Measurements from ENCODE around the gene VPS9D1.

DNA sequence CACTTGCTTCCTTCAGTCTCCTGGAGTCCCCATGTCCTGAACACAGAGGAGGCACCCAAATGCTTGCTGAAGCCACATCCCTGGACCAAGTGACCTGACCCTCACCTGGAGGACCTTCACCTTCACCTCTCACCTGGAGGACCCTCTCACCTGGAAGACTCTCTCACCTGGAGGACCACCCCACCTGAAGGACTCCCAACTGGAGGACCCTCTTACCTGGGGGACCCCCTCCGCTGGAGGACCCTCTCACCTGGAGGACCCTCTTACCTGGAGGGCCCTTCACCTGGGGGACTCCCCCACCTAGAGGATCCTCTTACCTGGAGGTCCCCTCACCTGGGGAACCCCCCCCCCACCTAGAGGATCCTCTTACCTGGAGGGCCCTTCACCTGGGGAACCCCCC, 34.8 kb downstream of the VPS9D1 start:
- TF ChIP-seq NFE2L1 (CRISPR knock-in tag; IDR thresholded peaks at IDR 0.05) (no peak), FOXK1 (CRISPR knock-in tag; IDR thresholded peaks at IDR 0.05) (no peak), CREM (CRISPR knock-in tag; IDR thresholded peaks at IDR 0.05) (no peak)
- TF ChIP-seq, protein P1, sequence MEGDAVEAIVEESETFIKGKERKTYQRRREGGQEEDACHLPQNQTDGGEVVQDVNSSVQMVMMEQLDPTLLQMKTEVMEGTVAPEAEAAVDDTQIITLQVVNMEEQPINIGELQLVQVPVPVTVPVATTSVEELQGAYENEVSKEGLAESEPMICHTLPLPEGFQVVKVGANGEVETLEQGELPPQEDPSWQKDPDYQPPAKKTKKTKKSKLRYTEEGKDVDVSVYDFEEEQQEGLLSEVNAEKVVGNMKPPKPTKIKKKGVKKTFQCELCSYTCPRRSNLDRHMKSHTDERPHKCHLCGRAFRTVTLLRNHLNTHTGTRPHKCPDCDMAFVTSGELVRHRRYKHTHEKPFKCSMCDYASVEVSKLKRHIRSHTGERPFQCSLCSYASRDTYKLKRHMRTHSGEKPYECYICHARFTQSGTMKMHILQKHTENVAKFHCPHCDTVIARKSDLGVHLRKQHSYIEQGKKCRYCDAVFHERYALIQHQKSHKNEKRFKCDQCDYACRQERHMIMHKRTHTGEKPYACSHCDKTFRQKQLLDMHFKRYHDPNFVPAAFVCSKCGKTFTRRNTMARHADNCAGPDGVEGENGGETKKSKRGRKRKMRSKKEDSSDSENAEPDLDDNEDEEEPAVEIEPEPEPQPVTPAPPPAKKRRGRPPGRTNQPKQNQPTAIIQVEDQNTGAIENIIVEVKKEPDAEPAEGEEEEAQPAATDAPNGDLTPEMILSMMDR (IDR thresholded peaks at IDR 0.05): no peak
- TF ChIP-seq, protein P2, sequence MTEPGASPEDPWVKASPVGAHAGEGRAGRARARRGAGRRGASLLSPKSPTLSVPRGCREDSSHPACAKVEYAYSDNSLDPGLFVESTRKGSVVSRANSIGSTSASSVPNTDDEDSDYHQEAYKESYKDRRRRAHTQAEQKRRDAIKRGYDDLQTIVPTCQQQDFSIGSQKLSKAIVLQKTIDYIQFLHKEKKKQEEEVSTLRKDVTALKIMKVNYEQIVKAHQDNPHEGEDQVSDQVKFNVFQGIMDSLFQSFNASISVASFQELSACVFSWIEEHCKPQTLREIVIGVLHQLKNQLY (CRISPR knock-in tag; IDR thresholded peaks at IDR 0.05): no peak

Measured in WTC11 (cell line).